GM11168 (cell line): ENCODE results near the gene ARSG.

ENCODE experiments used
- in situ Hi-C: fragments of 300-500 bp; cut with MboI; formaldehyde crosslinking; loops from one replicate; pipeline ENCODE4 v1.12.0; 2022; ENCODE audit warnings: low sequenced_read_pairs; ENCODE audit not compliant: unreplicated experiment

Gene ARSG

DNA sequence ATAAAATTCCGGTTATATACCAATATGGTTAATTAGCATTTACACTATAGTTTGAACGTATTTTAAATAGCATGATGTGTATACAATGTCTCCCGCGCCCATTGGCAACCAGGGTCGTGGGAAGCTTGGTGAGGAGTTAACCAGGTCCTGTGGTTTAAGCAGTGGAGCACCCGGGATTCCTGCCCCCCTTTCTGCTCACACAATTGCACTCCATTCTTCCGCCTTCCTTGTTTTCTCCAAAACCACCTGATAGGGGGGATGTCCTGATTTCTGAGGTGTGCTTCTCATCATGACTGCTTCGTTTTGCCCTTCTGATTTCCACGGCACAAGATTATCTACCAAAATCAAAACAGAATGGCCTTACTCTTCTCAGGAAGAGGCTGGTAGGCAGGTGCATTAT is 130.2 kb downstream of the ARSG start:
- in situ Hi-C loops: no loop called here

DNA sequence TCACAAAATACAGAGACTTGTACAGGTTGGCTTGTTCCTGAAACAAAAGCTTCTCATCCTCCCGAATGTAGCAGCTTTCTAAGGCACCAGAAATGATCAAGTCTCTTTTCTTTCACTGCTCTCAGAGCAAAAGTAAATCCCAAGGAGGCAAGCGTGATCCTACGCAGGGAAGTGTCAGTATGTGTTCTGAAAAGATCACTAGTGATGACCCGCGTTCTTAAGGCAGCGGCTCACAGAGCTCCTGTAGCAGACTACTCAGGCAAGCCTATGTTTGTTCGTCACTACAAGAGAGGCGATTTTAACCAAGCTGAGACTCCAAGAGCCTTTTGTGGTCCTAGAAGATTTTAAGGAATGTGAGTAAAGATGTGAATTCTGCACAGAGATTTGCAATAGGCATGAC is 131.5 kb downstream of the ARSG start:
- in situ Hi-C loops: no loop called here

DNA sequence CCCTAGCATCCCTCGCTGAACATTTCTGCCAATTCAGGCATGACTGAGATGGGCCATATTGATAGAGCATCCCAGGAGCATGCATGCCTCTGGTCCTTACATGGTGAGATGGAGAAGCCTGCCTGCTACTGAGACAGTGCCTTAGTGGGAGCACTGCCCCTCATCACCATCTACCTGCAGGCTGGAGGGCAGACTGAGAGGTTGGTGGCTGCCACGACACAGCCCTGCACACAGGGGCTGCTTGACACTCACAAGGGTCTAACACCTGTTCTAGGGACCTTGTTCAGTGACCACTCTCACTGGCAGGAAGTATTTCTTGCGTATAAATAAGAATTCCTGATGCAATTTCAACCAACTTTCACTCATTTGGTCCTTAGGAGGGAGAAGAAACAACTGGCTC is 132.0 kb downstream of the ARSG start:
- in situ Hi-C loops: no loop called here

DNA sequence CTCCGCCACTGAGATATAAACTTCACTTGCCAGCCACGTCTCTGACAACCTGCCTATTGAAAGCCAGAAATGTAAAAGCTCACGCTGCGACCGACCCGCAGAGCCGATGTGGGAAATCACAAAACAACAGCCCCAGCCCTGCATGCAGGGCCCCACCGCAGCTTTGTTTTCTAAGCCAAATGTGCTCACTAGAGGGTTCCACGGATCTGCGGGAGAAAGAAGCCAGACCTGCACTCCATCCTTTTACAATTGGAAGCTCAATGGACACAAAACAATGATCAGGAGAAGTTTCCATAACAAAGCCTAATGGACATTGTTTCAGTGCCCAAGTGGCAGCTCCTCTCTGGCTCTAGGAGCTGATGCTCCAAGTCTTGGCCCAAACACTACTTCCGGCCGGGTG is 132.9 kb downstream of the ARSG start:
- in situ Hi-C loops: no loop called here

DNA sequence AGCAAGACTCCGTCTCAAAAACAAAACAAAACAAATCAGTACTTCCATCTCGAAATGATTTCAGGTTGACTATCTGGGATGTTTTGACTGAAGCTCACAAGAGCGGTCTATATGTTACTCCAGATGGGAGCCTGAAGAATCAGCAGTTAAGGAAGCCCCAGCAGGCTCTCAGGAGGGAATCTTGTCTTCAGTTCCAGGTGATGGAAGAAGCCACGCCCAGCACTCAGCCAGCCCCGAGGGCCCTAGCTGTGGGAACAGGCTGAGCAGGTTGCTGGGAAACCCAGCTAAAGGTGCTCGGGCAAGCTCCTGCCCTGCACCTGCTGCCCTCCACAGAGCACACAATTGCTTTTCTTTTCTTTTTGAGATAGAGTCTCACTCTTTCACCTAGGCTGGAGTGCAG is 133.6 kb downstream of the ARSG start:
- in situ Hi-C loops: no loop called here

DNA sequence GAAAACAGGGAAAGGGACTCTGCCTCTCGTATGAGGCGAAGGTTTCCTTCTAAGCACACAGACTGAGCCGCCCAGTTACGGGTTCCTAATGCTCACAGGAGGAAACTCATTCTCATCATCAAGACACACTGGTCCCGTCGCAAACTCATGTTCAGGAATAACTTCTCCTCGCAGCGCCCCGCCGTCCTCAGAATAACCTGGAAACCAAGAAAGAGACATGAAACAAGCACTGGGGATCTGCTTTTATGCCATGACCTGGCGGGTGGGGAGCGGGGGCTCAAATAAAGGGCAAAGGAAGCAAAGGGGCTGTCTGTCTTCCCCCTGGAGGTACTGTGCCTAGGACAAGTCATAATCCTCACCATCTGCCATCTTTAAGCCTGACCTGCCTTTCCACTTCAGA is 134.7 kb downstream of the ARSG start:
- in situ Hi-C loops: no loop called here

DNA sequence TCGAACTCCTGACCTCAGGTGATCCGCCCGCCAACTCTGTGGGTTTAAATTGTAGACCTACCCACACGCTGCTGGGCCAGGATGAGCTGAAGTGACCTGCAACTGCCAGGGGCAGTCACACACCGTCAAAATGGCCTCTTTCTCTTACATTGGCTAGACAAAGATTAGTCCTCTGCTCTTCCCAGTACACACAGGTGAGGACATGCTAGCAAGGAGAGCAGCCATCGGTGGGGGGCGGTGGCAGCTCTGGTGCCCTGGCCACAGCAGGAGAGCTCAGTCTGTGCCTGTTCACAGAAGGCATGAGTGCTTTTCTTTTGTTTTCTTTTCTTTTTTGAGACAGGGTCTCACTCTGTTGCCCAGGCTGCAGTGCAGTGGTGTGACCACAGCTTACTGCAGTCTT is 136.3 kb downstream of the ARSG start:
- in situ Hi-C loops: no loop called here

DNA sequence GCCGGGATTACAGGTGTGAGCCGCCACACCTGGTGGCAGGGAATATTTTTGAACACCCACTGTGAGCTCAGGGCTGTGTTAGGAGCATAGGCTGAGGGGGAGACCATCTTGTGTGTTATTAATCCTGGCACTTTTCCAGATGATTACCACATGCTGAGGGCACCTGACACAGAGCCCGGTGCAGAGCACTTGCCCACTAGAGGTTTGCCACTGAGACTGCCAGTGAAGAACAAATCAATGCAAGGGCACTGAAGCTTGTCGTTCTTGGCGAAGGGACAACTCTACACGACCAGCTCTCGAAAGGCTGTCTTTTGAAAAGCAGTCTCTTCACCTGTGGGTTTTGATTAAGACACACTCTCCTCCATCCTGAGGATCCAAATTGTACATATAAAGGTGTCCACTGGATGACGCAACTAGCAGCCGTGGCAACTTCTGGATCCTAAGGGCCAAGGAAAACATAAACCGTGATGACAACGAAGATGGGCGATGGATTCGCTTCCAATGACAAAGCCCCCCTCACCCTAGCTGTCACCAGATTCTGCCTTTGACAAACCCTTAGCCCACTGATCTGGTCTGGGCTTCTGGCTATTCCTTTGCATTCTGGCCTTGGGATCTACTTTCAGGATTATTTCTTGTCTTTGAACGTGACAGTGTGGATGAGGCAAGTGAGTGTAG is 137.3 kb downstream of the ARSG start:
- in situ Hi-C loops: no loop called here

DNA sequence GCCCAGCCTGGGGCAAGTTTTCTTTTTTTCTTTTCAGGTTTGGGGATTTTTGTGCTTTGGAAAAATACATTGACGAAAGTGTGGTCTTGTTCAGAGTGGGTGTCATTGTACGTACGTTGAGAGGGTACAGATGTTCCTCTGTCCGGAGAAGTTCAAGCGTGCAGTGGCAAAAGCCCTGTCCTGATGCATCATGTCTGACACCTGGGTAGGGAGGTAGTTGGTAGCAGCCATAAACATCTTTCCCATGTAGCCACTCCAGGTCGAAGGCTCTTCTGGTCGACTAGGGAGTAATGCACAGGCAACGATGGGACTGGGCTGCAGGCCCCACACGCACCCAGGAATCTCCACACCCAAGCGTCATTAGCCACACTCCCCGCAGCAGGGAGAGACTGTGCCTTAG is 138.6 kb downstream of the ARSG start:
- in situ Hi-C loops: no loop called here

DNA sequence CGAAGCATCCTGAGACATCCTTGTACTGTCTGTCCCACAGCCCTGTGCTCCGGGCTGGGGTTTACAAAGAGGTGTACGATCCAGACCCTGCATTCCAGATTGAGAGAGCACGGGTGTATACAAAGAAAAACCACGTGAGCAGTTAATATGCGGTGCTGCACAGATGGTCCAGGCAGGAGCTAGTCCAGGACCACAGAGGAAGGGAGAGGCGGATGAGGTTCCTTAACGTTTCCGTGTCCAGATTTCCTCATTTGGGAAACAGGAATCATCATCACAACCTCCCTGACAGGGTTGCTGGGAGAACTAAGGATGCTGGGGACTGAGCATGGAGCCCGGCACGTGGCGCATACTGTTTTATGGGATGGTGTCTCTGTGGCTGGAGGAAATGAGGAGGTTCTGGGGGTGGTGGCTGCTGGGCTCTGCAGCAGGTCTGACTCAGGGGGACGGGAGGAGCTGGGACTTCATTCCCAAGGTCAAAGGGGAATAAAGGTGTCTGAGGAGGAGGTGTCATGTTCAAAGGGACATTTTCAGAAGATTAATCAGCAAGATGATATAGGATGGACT is 139.8 kb downstream of the ARSG start:
- in situ Hi-C loops: no loop called here

DNA sequence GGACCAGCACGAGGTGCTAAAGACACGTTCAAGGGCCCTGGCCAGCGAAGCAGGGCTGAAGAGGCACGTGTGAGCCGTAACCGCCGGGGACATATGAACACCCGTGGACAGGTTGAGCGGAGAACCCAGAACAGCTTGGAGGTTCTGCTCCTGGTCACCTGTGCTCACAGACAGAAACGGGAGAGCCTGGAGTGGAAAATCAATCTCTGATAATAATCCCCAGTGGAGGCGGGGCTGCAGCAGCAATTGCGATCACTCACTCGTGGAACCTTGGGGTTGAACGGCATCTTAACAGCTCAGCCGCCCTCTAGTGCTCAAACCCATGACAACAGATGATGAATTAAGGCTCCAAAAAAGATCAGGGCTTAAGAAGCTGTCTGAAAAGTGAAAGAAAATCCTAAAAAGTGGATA is 140.4 kb downstream of the ARSG start:
- in situ Hi-C loops: no loop called here

DNA sequence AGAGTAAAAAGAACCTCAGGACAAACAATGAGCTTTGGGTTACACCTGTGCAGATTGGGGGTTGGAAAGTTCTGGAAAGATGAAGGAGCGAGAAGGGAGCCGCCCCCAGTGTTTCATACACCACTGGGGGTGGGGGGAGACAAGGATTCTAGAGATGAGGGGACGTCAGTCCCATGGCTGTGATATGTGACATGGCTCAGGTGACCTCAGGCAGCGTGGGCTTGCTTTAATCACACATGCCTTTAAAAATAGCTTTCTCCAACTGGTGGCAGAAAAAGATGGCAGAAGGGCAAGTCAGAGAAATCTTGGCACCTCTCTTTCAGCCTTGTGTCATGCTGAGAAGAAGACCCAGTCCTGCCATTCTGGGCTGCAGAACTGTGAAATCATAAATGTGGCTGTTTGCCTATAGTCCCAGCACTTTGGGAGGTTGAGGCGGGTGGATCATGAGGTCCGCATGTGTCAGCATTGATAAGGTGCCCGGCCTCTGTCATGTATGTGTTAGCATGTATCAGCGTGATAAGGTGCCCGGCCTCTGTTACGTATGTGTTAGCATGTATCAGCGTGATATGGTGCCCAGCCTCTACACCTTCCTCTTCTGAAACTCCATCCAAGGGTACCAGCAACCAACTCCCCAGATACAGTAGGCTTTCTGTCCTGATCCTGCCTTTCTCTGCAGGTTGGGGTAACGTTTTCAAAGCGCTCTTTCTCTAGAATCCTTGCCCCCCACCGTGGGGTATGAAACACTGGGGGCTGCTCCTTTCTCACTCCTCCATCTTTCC is 141.0 kb downstream of the ARSG start:
- in situ Hi-C loops: no loop called here

DNA sequence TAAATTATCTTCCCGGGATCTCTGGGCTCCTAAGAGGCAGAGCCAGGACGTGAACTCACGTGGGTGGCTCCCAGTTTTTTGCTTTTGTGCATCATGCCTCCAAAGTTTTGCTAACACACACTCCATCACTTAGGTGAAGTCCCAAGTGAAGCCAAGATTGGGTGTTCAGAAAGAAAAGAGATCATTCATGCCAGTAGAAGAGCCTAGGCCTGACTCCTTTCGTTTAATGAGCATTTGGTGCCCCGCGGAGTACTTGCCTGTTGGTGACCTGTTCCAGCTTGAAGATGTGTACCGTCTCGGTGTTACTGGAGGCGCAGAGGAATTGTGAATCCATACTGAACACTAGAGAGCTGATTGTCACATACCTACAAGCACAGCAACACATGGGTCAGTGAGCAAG is 141.9 kb downstream of the ARSG start:
- in situ Hi-C loops: no loop called here

DNA sequence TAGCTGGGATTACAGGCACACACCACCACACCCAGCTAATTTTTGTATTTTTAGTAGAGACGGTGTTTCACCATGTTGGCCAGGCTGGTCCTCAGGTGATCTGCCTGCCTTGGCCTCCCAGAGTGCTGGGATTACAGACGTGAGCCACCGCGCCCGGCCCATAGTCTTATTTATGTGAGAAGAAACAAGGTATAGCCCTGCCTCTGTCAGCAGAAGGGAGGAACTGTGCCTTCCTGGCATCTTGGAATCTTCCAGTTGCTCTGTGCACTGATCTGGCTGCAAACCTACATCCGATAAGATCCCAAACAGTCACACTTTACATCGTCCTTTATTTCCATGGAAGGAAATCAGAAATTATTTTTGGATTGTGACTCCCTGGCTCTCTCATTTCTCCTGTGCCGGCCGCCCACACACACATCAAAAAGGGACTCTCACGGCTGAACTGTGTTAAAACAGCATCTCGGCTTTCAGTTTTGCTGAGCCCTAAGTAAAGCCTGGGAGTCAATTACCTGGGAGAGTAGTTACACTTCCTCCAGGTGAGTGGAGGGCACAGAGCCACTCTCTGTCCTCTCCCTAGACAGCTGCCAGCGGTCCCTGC is 142.7 kb downstream of the ARSG start:
- in situ Hi-C loops: no loop called here

DNA sequence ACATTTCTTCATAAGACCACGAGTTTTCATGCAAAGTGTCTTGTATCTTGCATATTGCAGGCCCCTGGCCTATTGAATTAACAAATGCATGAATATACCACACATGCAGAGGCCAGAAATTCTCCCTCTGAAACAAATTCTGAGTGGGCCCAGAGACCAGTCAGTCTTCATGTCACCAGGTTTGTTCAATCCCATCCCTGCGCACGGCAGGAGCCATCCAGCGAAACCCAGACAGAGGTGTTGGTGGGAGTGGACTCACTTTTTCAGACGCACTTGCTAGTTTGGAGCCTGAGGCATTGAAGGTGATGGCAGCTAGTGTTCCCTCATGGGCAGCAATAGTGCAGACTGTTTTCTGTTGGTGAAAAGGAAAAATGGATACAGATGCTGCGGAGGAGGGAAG is 144.1 kb downstream of the ARSG start:
- in situ Hi-C loops: no loop called here

DNA sequence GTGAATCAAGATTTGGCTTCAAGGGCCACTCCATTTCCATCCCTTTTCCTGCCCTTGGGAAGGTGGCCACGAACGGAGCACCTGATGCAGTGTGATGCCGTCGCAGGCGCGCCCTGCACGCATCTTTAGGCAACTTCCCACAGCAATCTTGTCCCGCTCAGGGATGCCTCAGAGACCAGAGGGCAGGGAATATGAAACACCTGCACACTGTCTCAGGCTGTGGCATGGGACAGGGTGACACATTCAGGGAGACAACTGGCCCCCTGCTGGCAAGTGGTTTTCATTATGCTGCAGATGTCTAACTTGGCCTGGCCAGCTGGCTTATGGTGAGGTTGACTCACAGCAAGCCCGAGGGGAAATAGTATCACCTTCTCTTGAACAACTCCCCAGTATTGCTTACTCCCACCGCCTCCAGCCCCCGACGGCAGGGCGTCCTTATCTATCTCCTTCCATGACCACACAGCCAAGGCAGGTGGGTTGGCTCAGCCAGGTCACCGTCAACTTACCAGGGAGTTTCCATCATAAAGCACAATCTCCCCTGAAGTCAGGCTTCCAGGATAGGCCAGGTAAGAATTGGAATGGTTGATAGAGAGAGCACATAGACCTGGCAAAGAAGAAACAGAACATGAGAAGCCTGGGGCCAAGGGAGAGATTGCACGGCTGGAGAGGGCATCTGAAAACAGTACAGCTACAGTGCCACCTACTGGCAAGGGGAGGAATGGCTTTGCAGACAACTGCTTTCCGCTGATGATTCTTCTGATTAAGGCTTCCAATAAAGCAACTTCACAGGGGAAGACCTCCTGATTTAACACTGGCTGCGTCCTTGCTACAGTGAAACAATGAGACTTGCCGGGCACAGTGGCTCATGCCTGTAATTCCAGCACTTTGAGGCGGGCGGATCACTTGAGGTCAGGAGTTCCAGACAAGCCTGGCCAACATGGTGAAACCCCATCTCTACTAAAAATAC is 144.9 kb downstream of the ARSG start:
- in situ Hi-C loops: no loop called here

DNA sequence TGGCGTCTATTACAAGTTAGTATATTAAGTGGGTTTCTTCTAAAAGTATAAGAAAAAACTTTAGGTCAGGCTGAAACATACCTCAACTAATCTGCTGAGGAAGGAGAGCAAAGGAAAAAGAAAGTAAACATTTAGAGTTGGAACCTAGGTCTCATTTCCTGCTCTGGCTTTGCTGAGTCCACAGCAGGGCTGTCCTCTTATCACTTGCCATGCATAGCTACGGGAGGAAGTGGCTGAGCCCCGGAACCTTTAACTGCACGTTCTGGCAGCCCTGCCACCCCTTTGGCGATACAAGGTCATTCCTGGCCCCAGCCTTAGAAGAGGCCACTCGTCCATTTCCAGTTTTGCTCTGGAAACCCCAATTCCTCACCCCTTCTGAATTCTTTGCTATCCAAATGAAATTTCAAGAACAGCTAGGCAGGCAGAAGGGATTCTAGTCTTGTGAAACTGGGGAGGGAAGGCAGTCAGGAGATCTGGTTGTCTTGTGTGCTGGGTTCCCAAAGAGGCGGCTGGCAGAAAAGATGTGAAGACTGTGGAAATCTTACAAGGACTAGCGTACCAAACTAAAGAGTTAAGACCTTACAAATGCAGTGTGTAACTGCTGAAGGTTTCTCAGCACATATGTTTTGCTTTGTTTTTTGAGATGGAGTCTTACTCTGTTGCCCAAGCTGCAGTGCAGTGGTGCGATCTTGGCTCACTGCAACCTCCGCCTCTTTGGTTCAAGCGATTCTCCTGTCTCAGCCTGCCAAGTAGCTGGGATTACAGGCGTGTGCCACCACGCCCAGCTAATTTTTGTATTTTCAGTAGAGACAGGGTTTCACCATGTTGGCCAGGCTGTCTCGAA is 146.9 kb downstream of the ARSG start:
- in situ Hi-C loops: no loop called here

DNA sequence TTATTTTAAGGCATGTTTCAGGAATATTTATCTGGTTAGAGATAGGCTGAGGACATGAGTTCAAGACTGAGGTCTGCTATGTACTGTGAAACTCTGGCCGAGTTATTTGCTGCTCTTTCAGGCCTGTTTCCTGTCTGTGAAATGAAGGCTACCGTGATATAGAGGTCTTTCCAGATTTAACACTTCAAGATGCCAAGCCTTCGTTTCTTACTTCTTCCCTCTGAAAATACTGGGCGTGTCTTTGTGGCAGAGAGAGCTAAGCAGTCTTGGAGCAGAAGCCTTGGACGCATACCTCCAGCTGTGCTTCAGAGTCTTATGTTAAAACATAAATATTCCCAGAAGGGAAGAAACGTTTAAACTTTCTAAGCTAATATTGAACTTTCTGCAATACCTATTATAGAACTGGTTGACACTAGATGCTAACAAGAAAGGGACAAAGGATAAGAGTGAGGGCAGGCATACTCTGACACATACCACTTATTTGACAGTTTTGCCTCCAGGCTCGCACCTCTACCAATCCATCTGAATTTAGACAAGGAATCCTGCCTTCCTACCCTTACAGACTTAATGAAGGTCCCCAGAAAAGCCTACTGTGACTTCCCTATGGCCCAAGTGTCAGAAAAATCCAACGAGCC is 148.5 kb downstream of the ARSG start:
- in situ Hi-C loops: no loop called here

DNA sequence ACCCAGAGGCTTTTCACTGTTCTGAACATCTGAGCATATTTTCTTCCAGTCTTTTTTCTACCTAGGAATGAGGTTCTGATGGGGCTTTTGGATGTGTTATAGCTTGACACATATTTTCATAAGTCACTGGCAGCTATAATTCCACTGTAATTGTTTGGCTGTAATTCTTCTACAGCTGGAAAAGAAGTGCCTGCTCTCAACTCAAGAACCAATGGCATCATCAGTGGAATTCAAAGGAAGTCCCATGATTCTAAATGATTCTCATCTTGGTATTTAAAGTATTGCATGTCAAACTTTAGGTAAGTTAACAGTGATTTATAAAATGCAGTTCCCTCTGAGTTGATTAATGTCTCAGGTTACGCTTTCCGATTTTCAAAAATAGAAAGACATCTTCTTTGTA is 149.2 kb downstream of the ARSG start:
- in situ Hi-C loops: no loop called here
